ENCODE measurements around the gene CCNL1. TPM values are rescaled to one million over a fixed set of nuclear protein-coding genes. Genes with fewer than 3 reads are reported as not detected.
A peak's percentile ranks its signal among the peaks of the same experiment; 100 is the strongest.

The CCNL1 gene
- total RNA-seq, 1 donor from 2014 or later, result 133 TPM

DNA sequence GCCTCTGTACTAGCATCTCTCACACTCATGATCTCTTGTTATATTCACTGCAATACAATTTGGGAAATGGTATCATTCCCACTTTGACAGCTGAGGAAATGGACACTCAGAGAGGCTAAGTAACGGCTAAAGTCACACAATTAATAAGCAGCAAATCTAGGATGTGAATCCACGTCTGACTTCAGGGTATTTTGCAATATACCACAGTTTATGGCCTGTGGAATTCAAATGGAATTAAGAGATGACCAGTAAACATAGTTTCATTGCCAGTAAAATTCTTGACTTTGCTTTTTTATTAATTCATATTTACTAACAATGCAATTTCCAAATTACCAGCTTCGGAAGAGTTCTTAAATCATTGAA is 61.1 kb downstream of the CCNL1 start:
- Histone ChIP-seq H3K4me3 (no peak overlapping the region), H3K27me3 (ENCODE audit: low read depth) (no peaks in the 10 kb centered on the region), H3K27ac (peak overlapping the region; percentile 2), H3K9me3 (no peaks in the 10 kb centered on the region), H3K4me1 (peaks cover 6% of the 10 kb centered on the region), H3K36me3 (no peaks in the 10 kb centered on the region)
- TF ChIP-seq, protein P1, sequence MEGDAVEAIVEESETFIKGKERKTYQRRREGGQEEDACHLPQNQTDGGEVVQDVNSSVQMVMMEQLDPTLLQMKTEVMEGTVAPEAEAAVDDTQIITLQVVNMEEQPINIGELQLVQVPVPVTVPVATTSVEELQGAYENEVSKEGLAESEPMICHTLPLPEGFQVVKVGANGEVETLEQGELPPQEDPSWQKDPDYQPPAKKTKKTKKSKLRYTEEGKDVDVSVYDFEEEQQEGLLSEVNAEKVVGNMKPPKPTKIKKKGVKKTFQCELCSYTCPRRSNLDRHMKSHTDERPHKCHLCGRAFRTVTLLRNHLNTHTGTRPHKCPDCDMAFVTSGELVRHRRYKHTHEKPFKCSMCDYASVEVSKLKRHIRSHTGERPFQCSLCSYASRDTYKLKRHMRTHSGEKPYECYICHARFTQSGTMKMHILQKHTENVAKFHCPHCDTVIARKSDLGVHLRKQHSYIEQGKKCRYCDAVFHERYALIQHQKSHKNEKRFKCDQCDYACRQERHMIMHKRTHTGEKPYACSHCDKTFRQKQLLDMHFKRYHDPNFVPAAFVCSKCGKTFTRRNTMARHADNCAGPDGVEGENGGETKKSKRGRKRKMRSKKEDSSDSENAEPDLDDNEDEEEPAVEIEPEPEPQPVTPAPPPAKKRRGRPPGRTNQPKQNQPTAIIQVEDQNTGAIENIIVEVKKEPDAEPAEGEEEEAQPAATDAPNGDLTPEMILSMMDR (IDR thresholded peaks at IDR 0.05), result no peak
- no peak for DNase-seq
- peak in 1 of 2 donors; percentile 5 for ATAC-seq
- intact Hi-C loops (cut with DNase I), result no loop called here

DNA sequence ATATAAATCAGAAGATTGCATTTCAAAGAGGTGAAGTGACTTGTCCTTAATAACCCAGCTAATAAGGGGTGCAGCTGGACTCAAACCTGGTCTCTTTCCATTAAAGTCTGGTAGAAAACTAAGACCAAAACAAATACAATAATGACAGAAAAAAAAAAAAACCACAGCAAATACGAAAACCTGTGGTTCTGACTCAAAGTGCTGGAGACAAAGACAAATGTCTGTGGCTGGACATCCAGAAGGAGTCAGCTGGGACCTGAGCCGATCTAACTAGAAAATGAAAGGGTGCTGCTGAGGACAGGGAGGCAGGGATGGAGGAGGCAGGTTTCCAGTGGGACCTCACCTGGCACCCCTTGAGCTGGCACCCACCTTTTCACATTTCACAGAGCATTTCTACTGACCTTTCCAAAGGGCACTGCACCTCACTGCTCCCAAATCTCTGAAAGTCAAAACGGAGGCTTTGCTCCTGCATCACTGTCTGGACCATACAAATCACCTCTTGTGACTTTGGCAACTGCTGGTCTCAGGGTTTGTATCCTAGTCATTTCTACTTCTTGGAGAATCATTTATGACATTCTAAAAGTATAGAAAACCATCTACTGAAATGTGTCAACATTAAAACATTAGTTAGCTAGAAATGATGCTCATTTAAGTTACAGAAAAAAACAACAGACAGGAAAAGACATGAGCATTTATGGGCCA is 61.7 kb downstream of the CCNL1 start:
- TF ChIP-seq, protein P1 (IDR thresholded peaks at IDR 0.05), result no peak
- Histone ChIP-seq H3K9me3 (no peaks in the 10 kb centered on the region), H3K4me1 (peaks cover 6% of the 10 kb centered on the region), H3K27ac (no peak overlapping the region), H3K36me3 (no peaks in the 10 kb centered on the region), H3K27me3 (ENCODE audit: low read depth) (no peaks in the 10 kb centered on the region), H3K4me3 (no peak overlapping the region)
- ATAC-seq (no peak), DNase-seq (no peak)
- intact Hi-C loops (cut with DNase I), result no loop called here

Measured in lower lobe of right lung (tissue), 2 donors.